HG03469 (cell line): Measurements from ENCODE around the gene MED1.
"Not testable (repeated sequence)": the region's sequence is repeated elsewhere in the genome, so short reads cannot be mapped to it uniquely, and the experiment has no call there.

Experiments
- ATAC-seq: cut with Tn5 transposase; IDR thresholded peaks from one replicate; pipeline ENCODE4 v1.9.1; 2021; ENCODE audit warnings: mild to moderate bottlenecking, moderate library complexity, moderate number of reproducible peaks; ENCODE audit not compliant: unreplicated experiment

MED1 gene

GRCh38 chr17:39429600-39429999, 21.5 kb downstream of the MED1 start:
- no peak for ATAC-seq

- no peak for ATAC-seq
Observed at GRCh38 chr17:39416141-39416540, 34.9 kb downstream of the MED1 start.

DNA sequence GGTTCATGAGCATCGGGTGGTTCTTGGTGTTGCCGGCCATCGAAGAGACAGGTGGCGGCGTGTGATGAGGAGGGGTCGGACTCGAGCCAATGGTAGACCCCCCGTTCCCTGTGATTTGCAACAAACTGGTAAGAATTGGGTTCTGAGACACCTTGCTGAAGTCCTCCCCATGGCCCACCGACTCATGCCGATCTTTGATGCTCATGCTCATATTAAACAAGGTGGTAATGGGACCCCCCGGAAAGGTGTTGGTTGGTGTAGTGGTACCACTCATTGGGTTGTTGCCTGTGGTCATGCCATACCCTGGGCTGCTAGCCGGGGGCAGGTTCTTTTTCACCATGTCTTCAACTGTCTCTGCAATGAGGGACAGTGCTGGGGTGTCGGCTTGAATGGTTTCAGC, 40.8 kb downstream of the MED1 start:
- ATAC-seq = no peak

GRCh38 chr17:39408360-39408759, 42.7 kb downstream of the MED1 start:
- no peak for ATAC-seq

DNA sequence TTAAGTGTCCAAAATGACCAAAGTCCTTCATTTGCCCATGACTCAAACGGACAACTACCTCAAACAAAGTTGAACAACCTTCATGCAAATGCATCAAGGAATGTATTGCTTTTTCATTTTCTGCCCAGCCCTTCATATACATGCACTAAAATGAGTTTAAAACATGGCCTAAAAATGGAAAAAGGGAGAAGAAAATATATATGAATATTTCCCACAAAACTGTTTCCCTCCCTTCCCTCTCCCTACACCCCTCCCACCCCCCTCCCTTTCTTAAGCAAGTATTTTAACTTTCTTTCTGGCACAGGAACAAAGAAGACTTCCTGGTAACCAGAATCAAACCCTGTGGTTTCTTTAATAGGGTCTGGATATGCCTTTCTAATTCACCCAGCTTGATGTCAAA, 44.1 kb downstream of the MED1 start:
- ATAC-seq = no peak

DNA sequence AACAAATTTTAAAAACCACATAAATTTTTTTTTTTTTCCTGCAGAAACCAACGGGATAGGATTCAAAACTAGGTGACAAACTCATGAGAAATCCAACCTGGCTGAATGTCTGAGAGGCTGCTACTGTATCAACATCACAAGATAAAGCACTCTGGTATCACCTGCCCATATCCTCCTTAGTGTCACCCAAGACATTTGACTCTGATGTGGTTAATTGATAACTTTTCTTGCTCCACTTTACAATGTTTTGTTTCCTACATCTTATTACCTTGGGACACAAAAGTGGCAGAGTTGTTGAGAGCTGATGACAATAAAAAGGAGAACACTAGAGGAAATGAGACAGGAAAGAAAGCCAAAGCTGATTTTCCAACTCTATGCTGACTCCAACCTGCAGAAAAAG, 45.6 kb downstream of the MED1 start:
- no peak for ATAC-seq

DNA sequence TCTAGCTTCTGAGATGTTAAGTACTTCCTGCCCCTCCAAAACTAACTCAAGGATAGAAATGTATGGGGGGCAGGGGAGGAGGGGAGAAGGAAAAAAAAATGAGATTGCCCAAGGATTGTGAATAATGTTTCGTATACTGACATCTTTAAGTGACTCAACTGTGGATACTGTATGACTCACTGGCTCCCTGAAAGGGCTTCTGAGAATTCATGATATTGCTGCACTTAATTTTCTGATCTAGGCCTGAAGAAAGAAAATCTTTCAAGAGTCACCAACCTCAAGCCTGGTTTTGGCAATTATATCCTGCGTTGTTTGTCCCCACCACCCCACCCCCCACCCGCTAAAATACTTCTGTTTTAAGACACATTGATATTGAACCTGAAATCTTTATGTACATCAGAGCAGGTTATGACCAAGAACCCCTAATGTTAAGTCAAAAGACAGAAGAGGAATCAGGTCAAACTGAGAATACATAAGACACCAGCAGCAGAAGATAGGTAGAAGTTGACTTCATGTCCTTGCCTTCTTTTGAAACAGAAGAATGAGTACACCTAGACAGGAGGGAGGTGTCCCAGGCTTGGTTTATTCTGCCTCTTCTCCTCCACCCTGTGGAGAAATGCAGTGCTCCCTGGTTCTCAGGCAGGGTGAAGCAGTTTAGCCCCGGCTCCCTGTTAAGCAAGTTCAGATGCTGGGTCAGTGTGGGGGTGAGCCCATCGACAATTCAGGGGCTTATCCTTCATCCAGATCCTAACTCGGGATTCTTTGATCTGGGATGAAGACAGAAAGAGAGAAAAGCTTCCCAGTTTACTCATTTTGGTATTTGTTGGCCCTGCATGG, 46.3 kb downstream of the MED1 start:
- ATAC-seq = no peak

DNA sequence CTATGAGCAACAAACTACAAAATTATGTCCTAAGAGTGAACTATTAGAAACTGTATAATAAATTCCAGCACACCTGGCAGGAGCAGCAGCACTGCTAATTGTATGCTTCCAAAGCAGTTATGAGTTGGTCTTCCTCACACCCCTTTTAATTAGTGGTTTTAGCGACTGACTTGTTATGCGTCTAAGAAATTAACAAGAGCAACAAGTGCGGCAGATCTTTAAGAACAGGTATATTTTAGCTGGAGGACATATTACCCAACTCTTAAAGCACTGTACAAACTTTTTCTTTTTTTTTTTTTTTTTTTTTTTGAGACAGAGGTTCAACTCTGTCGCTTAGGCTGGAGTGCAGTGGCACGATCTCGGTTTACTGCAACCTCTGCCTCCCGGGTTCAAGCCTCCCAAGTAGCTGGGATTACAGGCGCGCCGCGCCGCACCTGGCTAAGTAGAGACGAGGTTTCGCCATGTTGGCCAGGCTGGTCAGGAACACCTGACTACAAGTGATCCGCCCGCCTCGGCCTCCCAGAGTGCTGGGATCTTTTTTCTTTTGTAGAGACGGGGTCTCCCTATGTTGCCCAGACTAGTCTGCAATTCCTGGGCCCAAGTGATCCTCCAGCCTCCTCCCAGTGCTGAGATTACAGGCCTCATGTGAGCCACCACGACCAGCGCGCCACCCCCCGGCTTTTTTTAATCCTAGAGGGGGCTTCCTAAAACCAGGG, 48.0 kb downstream of the MED1 start:
- ATAC-seq = no peak

DNA sequence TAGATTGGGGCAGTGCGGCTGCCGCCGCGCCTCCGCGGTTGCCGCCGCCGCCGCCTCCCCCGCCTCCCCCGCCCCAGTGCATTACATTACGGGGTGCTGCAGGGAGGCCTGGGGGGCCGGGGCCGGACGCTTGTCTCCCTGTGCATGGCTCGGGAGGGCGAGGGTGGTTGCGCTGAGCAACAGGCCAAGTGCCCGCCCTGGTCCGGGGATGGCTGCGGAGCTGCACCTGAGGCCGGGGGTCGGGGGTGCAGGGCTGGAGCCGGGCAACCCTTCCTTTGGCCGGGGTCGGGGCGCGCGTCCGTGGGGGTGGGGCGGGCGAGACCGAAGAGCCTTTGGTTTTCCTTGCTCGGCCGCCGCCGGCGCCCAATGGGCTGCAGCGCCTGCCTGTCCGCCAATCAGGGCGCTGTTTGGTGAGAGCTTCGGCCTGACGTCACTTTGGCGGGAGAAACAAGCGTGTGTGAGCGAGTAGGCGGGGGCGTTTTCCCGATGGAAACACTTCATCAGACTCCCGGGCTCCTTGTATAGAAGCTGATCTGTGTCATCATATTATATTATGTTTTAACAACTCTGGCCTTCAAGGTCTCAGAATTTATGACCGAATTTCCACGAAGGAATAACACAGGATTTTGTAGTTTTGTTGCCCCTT, 48.7 kb downstream of the MED1 start:
- no peak for ATAC-seq

DNA sequence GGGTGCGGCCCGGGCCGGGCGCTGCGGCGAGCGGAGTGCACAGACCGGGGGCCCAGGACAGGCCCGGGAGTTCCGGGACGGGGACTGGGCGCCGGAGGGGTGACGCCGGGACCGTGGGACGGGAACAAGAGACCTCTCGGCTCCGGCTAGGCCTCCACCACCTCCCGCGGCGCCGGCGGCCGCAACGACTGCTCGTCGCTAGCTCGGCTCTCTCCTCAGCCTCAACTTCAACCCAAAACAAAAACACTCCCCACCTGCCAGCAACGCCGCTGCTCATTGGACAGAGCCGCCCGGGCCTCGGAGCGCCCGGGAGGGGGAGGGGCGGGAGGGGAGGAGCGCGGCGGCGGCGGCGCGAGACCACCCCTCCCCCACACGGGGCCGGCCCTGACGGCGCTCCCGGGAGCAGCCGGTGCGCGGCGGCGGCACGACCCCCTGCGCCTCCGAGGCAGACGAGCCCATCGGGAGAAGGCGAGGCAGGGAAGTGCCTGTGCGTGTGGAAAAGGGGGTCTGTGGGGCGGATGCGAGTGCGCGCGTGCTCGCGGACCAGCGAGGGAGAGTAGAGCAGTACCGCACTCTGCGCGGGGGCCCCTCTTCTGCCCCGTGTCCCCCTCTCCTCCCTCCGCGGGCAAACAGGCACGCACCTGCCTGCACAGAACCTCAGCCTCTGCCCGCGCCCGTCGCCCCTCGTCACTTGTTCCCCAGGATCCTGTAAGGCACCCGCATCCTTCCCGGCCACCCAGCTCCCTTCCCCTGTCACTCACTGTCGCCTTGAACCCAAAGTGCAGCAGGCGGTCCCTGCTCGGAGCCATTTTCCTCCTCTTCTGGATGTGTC, 49.4 kb downstream of the MED1 start, which contains the start of gene FBXL20:
Gene FBXL20, minus strand, starts transcription at position 215 of the 832 bp plus-strand sequence. CDS start 224 bp downstream, outside the sequence.
- ATAC-seq = peak; percentile 46

- no peak for ATAC-seq
Observed at GRCh38 chr17:39400547-39401411, 50.3 kb downstream of the MED1 start.

- ATAC-seq = no peak
Observed at GRCh38 chr17:39399791-39400190, 51.3 kb downstream of the MED1 start.

DNA sequence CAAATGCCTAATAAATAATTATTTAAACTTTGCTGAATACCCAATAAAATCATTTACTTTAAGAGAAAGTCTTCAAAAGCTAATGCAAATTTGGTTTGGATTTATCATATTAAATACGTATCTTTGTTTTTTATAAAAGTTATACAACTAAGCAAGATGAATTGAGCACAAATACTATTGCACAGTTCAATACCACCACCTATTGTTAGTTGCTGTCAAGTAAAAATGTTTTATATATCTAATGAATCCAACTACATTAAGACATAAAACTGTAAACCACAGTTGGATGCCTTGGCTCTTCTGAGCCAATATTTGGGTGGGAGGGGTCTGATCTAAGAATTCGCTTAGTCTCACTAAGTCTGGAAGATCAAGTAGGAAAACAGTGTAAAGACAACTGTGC, 57.3 kb downstream of the MED1 start:
- ATAC-seq = no peak

- no peak for ATAC-seq
Observed at GRCh38 chr17:39391448-39391847, 59.6 kb downstream of the MED1 start.

GRCh38 chr17:39385040-39385439, 66.0 kb downstream of the MED1 start:
- ATAC-seq = no peak

- no peak for ATAC-seq
Observed at GRCh38 chr17:39380144-39380543, 70.9 kb downstream of the MED1 start.

- ATAC-seq = no peak
Observed at GRCh38 chr17:39376434-39376833, 74.6 kb downstream of the MED1 start.

DNA sequence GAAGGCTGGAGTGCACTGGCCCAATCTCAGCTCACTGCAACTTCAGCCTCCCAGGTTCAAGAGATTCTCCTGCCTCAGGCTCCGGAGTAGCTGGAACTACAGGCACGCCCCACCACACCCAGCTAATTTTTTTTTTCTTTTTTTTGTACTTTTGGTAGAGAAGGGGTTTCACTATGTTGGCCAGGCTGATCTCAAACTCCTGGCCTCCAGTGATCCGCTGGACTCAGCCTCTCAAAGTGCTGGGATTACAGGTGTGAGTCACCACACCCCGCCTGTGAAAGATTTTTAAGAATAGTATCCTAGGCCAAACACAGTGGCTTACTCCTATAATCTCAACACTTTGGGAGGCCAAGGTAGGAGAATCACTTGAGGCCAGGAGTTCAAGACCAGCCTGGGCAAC, 83.3 kb downstream of the MED1 start:
- ATAC-seq = not testable (repeated sequence)

GRCh38 chr17:39365872-39366271, 85.2 kb downstream of the MED1 start:
- ATAC-seq = no peak

DNA sequence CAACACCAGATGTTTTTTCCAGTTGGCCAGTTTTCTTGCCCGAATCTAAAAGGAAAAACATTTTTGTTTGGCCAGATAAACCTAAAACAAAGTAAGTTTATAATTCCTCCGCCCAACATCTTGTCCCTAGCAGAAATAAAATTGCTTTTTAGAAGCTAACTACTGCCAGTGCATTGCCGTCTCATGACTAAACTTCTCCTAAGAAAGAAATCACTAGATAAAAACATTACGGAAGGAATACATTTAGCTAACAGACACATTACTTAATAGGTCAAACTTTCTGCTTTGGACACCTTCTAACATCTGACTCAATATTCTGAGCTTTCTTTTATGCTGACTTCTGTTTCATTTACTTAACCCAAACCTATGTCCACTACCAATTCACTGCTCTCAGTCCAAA, 85.8 kb downstream of the MED1 start:
- ATAC-seq = no peak
